Neutrophil (primary cell): ENCODE measurements around the gene FHOD3.

Experiments used
- H3K27ac ChIP-seq: fragments of 200-600 bp; sonication (generic); 2 replicates; pipeline ENCODE4 v1.5.1; 2016; ENCODE audit warnings: mild to moderate bottlenecking, moderate library complexity
- H3K27me3 ChIP-seq: fragments of 200-600 bp; sonication (generic); 2 replicates; pipeline ENCODE4 v1.6.0; 2016; ENCODE audit warnings: mild to moderate bottlenecking
- H3K36me3 ChIP-seq: fragments of 200-600 bp; sonication (generic); 2 replicates; pipeline ENCODE4 v1.5.1; 2017
- H3K4me1 ChIP-seq, 2 experiments: fragments of 200-600 bp in 1 of 2; sonication (generic) in 1 of 2; 1 replicate in 1 of 2; 2 replicates in 1 of 2; pipeline versions ENCODE4 v1.5.1 to v1.6.1; 2013 to 2016; ENCODE audit warnings: low read depth in 1 of 2, low read length in 1 of 2, mild to moderate bottlenecking in 1 of 2, moderate library complexity in 1 of 2; ENCODE audit not compliant: control insufficient read depth in 1 of 2, insufficient read depth in 1 of 2
- H3K4me3 ChIP-seq, 2 experiments: fragments of 200-600 bp in 1 of 2; sonication (generic) in 1 of 2; 1 replicate in 1 of 2; 2 replicates in 1 of 2; pipeline ENCODE4 v1.5.1; 2013 to 2016; ENCODE audit warnings: low read depth in 1 of 2, low read length in 1 of 2, mild to moderate bottlenecking in 1 of 2, moderate library complexity in 1 of 2
- H3K9me3 ChIP-seq: fragments of 200-600 bp; sonication (generic); 2 replicates; pipeline ENCODE4 v1.5.1; 2016
- TF ChIP-seq, protein P1 (sequence below): fragments of 200-600 bp; sonication (generic); IDR thresholded peaks from 2 replicates; pipeline ENCODE4 v1.5.1; 2016; ENCODE audit warnings: antibody characterized with exemption

FHOD3 gene

GRCh38 chr18:36375118-36375517 lies 77.6 kb downstream of the FHOD3 start:
- no peak overlapping the region for H3K4me3 ChIP-seq
- H3K27ac ChIP-seq: no peak overlapping the region
- no peaks in the 10 kb centered on the region for H3K9me3 ChIP-seq
- H3K4me1 ChIP-seq: peaks cover 0 to 8% of the 10 kb centered on the region in 2 experiments
- peaks cover 86% of the 10 kb centered on the region for H3K27me3 ChIP-seq
- TF ChIP-seq, protein P1, sequence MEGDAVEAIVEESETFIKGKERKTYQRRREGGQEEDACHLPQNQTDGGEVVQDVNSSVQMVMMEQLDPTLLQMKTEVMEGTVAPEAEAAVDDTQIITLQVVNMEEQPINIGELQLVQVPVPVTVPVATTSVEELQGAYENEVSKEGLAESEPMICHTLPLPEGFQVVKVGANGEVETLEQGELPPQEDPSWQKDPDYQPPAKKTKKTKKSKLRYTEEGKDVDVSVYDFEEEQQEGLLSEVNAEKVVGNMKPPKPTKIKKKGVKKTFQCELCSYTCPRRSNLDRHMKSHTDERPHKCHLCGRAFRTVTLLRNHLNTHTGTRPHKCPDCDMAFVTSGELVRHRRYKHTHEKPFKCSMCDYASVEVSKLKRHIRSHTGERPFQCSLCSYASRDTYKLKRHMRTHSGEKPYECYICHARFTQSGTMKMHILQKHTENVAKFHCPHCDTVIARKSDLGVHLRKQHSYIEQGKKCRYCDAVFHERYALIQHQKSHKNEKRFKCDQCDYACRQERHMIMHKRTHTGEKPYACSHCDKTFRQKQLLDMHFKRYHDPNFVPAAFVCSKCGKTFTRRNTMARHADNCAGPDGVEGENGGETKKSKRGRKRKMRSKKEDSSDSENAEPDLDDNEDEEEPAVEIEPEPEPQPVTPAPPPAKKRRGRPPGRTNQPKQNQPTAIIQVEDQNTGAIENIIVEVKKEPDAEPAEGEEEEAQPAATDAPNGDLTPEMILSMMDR: no peak
- no peaks in the 10 kb centered on the region for H3K36me3 ChIP-seq

GRCh38 chr18:36376361-36376760 lies 78.8 kb downstream of the FHOD3 start:
- H3K4me3 ChIP-seq: no peak overlapping the region
- no peaks in the 10 kb centered on the region for H3K36me3 ChIP-seq
- no peak overlapping the region for H3K27ac ChIP-seq
- H3K9me3 ChIP-seq: no peaks in the 10 kb centered on the region
- TF ChIP-seq, protein P1: no peak
- peaks cover 79% of the 10 kb centered on the region for H3K27me3 ChIP-seq
- peaks cover 0 to 8% of the 10 kb centered on the region in 2 experiments for H3K4me1 ChIP-seq

GRCh38 chr18:36377626-36378025 lies 80.1 kb downstream of the FHOD3 start:
- Histone ChIP-seq H3K27ac (no peak overlapping the region), H3K4me1 (peaks cover 0 to 8% of the 10 kb centered on the region in 2 experiments), H3K36me3 (no peaks in the 10 kb centered on the region), H3K9me3 (no peaks in the 10 kb centered on the region), H3K27me3 (peaks cover 75% of the 10 kb centered on the region), H3K4me3 (no peak overlapping the region)
- TF ChIP-seq, protein P1: no peak

GRCh38 chr18:36378205-36378604 lies 80.7 kb downstream of the FHOD3 start:
- Histone ChIP-seq H3K36me3 (no peaks in the 10 kb centered on the region), H3K4me3 (no peak overlapping the region), H3K4me1 (peaks cover 0 to 2% of the 10 kb centered on the region in 2 experiments), H3K27me3 (peaks cover 69% of the 10 kb centered on the region), H3K27ac (no peak overlapping the region), H3K9me3 (no peaks in the 10 kb centered on the region)
- TF ChIP-seq, protein P1: no peak

- H3K36me3 ChIP-seq: no peaks in the 10 kb centered on the region
- no peak overlapping the region for H3K4me3 ChIP-seq
- H3K4me1 ChIP-seq: no peaks in the 10 kb centered on the region
- no peaks in the 10 kb centered on the region for H3K9me3 ChIP-seq
- H3K27ac ChIP-seq: no peak overlapping the region
- H3K27me3 ChIP-seq: peaks cover 56% of the 10 kb centered on the region
- TF ChIP-seq, protein P1: no peak
Observed at GRCh38 chr18:36379435-36379984, 82.0 kb downstream of the FHOD3 start.
